ENCODE measurements around the gene SP3.

SP3 gene

GRCh38 chr2:173865971-173866873 is 99.0 kb downstream of the SP3 start:
- DNase-seq (ENCODE audit: low read depth) = no peak
- H3K4me3 ChIP-seq (ENCODE audit: low read depth, low read length) = no peak overlapping the region
- TF ChIP-seq, protein P1, sequence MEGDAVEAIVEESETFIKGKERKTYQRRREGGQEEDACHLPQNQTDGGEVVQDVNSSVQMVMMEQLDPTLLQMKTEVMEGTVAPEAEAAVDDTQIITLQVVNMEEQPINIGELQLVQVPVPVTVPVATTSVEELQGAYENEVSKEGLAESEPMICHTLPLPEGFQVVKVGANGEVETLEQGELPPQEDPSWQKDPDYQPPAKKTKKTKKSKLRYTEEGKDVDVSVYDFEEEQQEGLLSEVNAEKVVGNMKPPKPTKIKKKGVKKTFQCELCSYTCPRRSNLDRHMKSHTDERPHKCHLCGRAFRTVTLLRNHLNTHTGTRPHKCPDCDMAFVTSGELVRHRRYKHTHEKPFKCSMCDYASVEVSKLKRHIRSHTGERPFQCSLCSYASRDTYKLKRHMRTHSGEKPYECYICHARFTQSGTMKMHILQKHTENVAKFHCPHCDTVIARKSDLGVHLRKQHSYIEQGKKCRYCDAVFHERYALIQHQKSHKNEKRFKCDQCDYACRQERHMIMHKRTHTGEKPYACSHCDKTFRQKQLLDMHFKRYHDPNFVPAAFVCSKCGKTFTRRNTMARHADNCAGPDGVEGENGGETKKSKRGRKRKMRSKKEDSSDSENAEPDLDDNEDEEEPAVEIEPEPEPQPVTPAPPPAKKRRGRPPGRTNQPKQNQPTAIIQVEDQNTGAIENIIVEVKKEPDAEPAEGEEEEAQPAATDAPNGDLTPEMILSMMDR (conservative IDR thresholded peaks at IDR 0.05; ENCODE audit: low read depth, low read length) = no peak

DNA sequence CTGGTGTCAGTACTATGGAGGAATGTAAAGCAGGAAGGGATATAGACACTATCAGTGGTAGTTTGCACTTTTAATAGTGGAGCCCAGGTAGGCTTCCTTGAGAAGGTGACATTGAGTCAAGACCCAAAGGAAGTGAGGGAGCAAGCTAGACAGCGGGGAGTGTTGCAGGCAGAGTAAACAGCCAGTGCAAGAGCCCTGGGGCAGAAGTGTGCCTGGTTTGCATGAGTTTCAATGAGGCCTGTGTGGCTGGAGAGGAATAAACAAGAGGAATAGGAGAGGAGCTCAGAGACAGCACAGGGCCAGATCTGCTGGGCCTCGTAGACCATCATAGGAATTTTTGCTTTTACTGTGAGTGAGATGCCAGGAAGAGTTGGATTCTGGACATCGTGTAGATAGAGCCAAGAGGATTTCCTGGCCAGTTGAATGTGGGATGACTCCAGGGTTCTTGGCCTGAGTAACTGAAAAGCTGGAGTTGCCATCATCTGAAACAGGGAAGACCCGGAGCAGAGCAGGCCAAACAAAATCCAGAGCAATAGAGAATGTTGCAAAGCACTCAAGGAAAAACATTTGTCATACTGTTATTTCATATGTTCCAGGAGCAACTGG is 102.5 kb downstream of the SP3 start:
- TF ChIP-seq, protein P1 (conservative IDR thresholded peaks at IDR 0.05; ENCODE audit: low read depth, low read length) = no peak
- H3K4me3 ChIP-seq (ENCODE audit: low read depth, low read length) = no peak overlapping the region
- DNase-seq (ENCODE audit: low read depth) = no peak

DNA sequence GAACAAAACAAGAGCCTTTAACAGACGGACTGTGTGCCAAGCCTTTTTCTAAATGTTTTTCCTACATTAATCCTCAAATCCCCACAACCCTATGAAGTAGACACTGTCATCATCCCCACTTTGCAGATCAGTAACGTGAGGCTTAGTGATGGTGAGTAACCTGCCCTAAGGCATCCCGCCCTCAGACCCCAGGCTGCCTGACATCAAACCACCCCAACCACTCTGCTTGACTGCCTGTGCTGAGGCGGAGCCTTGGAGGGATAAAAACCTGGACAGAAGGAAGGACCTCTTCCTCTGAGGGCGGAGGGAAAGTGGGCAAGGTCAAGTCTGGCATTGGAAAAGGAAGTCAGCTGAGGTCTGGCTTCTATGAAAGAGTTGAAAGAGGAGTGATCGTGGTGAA is 104.6 kb downstream of the SP3 start:
- no peak overlapping the region for H3K4me3 ChIP-seq (ENCODE audit: low read depth, low read length)
- no peak for DNase-seq (ENCODE audit: low read depth)
- TF ChIP-seq, protein P1 (conservative IDR thresholded peaks at IDR 0.05; ENCODE audit: low read depth, low read length) = no peak

DNA sequence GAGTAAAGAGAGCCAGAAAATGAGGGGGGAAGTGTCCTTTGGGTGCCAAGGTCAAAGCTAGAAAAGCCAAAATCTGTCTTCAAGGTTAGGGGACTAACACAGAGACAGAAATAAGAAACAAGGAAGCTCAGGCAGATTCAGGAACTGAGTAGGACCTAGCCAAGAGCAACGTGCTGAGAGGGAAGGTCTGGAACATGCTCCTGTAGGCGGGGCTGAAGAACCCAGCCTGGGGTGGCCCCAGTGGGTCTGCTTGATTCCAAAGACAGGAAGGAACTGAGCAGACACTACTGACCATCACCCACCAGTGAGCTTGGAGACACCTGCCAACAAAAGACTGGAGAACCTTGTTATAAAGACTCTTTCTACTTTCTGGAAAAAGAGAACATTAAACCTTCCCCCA is 105.1 kb downstream of the SP3 start:
- TF ChIP-seq, protein P1 (conservative IDR thresholded peaks at IDR 0.05; ENCODE audit: low read depth, low read length) = no peak
- DNase-seq (ENCODE audit: low read depth) = no peak
- no peak overlapping the region for H3K4me3 ChIP-seq (ENCODE audit: low read depth, low read length)

DNA sequence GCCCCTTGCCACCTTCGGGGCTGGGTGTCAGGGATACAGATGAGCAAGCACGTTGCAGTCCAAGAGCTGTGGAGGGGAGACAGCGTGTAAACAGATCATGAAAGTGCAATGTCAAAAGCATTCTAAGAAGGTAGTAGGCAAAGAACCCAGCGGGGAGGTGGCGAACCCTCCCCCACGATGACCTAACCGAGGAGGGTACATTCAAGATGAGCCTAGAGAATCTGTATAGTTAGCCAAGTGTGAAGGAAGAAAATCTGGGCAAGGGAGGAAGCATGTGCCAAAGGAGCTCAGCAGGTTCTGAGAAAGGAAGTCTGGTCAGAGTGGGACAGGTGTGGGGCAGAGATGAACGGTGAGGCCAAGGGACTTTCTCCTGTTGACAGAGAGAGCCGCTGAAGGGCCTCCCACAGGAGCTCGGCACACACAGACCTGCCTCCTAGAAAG is 106.9 kb downstream of the SP3 start:
- H3K4me3 ChIP-seq (ENCODE audit: low read depth, low read length) = no peak overlapping the region
- TF ChIP-seq, protein P1 (conservative IDR thresholded peaks at IDR 0.05; ENCODE audit: low read depth, low read length) = no peak
- no peak for DNase-seq (ENCODE audit: low read depth)
